HUES48 (cell line): ENCODE measurements around the gene PTGDS.

Experiments used
- H3K27ac ChIP-seq: one replicate; pipeline ENCODE4 v1.7.0; 2013; ENCODE audit warnings: low read depth, low read length, inconsistent platforms
- H3K27me3 ChIP-seq: 2 replicates; pipeline ENCODE4 v1.6.1; 2013; ENCODE audit warnings: mild to moderate bottlenecking, low read length; ENCODE audit not compliant: control insufficient read depth, insufficient read depth
- H3K36me3 ChIP-seq: 2 replicates; pipeline ENCODE4 v1.6.1; 2013; ENCODE audit warnings: low read length; ENCODE audit not compliant: control insufficient read depth, insufficient read depth
- H3K4me1 ChIP-seq: 2 replicates; pipeline ENCODE4 v1.6.1; 2013; ENCODE audit warnings: mild to moderate bottlenecking, low read length; ENCODE audit not compliant: control insufficient read depth, insufficient read depth
- H3K4me3 ChIP-seq: 2 replicates; pipeline ENCODE4 v1.5.1; 2013; ENCODE audit warnings: mild to moderate bottlenecking, low read depth, low read length
- H3K9ac ChIP-seq: 2 replicates; pipeline ENCODE4 v1.6.1; 2013; ENCODE audit warnings: mild to moderate bottlenecking, low read depth, low read length, moderate library complexity
- H3K9me3 ChIP-seq: 2 replicates; pipeline ENCODE4 v1.6.1; 2013; ENCODE audit warnings: low read length; ENCODE audit not compliant: control insufficient read depth, insufficient read depth

PTGDS gene

DNA sequence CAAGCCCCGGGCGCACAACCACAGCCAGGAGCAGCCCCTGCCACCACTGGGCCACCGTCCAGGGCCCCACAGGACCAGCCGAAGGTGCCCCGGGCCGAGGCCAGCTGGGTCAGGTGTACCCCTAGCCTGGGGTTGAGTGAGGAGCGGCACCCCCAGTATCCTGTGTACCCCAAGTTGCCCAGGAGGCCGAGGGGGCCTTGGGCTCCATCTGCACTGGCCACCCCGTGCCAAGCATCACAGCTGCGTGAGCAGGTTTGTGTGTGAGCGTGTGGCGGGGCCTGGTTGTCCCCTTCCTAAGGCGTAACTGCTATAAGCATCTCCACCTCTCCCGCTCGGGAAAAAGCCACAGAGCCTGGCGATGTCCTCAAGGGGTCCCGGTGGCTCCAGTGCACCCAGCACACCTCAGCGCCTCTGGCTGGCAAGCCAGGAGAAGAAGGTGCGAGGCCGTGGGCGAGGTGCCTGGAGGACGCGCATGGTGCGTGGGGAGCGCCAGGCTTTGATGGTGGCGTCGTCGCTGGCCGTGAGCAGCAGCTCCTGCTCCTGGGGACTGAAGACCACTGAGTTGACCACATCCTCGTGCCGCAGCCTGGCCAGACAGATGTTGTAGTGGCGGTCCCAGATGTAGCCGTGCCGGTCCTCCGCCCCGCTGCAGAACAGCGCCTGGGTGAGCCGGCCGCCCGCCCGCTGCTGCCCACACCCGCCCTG, 36.6 kb upstream of the PTGDS start:
- Histone ChIP-seq H3K36me3 (peaks cover 34% of the 10 kb centered on the region), H3K9ac (no peak overlapping the region), H3K27me3 (no peaks in the 10 kb centered on the region), H3K4me3 (no peak overlapping the region), H3K9me3 (no peaks in the 10 kb centered on the region), H3K27ac (no peak overlapping the region), H3K4me1 (no peaks in the 10 kb centered on the region)

DNA sequence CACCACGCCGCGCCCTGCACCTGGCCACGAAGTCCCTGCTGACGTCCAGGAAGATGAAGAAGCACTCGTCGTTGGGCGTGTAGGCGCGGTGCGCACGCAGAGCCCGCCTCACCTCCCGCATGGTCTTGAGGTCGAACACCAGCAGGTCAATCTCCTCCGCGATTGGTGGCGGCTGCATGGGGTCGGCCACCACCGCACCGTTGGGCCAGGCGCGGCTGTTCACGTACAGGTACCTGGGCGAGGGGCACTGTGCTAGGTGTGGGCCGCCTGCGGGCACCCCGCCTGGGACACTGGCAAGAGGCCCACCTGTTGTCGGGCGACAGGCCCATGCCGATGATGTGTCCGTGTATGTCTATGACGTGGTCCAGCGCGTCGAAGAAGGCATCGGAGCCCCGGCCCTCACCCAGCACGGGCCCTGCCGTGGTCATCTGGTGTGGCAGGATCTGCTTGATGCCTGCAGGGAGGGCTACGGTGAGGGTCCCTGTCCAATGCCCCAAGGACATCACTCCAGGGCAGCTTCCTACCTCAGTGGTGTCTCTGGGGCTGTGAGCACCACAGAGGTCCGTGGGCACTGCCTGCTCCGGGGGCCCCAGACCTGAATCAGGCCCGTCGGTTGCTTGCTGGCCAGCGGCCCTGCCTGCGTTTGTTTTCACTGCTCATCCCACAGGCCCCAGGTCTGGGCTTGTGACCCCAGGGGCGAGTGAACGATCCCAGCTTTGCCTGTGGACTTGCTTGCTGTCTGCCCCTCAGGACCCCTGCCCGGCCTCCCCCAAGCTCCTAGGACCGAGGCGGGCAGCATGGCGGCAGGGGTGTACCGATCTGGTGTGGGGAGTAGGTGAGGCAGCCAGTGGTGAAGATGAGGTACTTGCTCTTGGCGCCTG, 35.8 kb upstream of the PTGDS start:
- no peak overlapping the region for H3K4me3 ChIP-seq
- H3K9me3 ChIP-seq = no peaks in the 10 kb centered on the region
- H3K36me3 ChIP-seq = peaks cover 34% of the 10 kb centered on the region
- H3K9ac ChIP-seq = no peak overlapping the region
- H3K4me1 ChIP-seq = no peaks in the 10 kb centered on the region
- H3K27ac ChIP-seq = no peak overlapping the region
- no peaks in the 10 kb centered on the region for H3K27me3 ChIP-seq

DNA sequence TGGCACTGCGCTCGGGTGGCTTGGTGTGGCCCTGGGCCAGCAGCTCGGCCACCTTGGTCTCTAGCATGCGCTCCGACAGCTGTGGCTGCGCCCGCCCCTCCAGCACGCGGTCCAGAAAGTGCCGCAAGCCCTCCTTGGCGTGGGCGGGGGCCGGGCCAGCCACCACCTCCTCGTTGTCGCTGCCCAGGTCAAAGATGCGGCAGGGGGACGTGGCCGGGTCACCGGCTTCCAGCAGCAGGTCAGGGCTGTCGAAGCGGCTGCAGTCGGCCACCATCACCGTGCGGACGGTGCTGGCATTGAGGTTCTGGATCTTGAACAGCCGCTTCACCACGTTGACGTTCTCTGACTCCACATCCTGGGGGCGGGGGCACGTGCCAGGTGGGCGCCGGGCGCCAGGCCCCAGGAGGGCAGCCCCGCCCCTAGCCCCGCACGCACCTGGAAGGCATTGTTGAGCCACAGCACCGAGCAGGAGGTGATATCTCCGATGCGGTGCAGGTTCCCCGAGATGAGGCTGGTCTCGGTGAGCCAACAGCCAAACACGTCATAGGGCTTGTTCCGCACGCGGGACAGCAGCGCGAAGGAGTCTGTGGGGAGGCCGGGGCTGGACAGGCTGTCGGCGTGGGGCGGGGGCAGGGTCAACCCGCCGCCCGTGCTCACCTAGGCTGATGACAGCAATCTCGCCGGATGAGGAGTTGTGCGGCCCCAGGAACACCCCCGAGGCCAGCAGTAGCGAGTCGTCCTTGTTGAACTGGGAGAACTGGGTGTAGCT, 35.0 kb upstream of the PTGDS start:
- Histone ChIP-seq H3K4me3 (no peak overlapping the region), H3K27ac (no peak overlapping the region), H3K4me1 (no peaks in the 10 kb centered on the region), H3K27me3 (no peaks in the 10 kb centered on the region), H3K36me3 (peaks cover 34% of the 10 kb centered on the region), H3K9ac (no peak overlapping the region), H3K9me3 (no peaks in the 10 kb centered on the region)

DNA sequence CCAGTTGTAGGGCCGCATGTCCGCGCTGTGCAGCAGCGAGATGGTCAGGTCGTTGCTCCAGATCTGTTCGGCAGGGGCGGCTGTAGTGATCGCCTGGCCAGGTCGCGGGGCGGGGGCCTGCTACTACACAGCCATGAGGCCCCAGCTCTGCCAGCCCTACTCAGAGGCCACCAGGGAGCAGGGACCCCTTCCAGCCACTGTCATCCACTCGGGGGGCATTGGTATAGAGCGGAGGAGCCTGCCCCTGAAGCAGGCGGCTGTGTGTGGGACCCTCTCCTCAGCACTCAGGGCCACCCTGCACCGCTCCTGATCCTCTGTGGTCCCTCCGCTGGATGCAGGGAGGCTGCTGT, 34.4 kb upstream of the PTGDS start:
- peaks cover 34% of the 10 kb centered on the region for H3K36me3 ChIP-seq
- H3K9me3 ChIP-seq = no peaks in the 10 kb centered on the region
- peaks cover 5% of the 10 kb centered on the region; the same call in 1 of the 2 replicates for H3K4me1 ChIP-seq
- H3K27ac ChIP-seq = no peak overlapping the region
- H3K4me3 ChIP-seq = no peak overlapping the region
- H3K27me3 ChIP-seq = no peaks in the 10 kb centered on the region
- H3K9ac ChIP-seq = no peak overlapping the region

DNA sequence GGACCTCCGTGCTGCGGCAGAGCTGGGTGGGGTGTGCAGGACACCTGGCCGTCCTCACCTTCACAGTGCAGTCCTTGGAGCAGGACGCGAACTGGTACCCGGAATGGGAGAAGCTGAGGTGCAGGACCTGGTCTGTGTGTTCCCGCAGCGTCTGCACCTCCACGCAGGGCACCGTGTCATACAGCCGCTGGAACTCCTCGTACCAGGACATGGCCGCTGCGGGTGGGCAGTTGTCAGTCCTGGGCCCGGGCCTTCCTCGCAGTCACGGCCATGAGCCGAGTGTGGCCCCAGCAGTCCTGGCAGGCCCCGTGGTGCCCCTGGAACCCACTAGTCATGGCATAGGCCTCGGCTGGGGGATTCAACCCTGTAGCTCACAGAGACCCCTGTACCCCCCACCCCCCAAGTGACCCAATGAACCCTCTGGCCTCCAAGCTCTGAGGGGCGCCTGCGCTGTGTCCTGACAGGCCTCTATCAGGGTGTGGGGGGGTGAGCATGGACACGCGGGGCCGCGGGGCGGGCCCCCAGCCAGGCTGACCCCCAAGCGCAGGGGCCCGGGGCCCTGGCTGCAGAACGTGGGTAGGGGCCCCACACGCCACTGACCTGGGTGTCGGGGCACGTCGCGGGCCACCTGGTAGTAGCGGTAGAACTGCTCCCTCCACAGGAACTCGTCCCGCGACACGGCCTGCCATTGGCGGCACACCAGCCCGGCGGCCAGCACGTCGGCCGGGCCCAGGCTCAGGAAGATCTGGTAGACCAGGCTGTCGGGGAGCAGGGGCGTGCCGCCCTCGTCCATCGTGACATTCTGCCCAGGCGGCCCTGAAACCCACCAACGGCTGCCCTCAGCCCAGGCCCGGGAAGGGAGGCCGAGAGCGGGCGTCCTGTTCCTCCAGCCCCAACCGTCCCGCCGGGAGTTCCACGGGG, 33.8 kb upstream of the PTGDS start:
- H3K36me3 ChIP-seq = peaks cover 34% of the 10 kb centered on the region
- peak overlapping the region; percentile 88 for H3K4me3 ChIP-seq
- peaks cover 5% of the 10 kb centered on the region; the same call in 1 of the 2 replicates for H3K4me1 ChIP-seq
- H3K9ac ChIP-seq = peak overlapping the region; percentile 46
- H3K27me3 ChIP-seq = no peaks in the 10 kb centered on the region
- H3K27ac ChIP-seq = peak overlapping the region; percentile 80
- no peaks in the 10 kb centered on the region for H3K9me3 ChIP-seq

DNA sequence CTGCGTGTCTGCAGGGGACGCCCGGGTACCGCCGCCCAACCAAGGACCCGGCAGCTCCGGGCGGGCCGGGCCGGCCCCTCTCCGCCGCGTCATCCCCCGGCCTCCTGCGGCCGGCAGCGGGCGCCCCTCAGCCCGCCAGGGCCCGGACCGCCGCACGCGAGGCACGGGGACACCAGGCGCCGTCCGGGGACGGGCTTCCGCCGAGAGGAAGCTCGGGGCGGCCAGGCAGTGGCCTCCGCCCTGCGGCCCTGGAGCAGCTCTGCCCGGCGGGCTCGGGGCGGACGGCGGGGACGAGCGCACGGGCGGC, 33.1 kb upstream of the PTGDS start:
- peak overlapping the region; percentile 80 for H3K27ac ChIP-seq
- H3K4me1 ChIP-seq = peaks cover 5% of the 10 kb centered on the region; the same call in 1 of the 2 replicates
- H3K36me3 ChIP-seq = peaks cover 34% of the 10 kb centered on the region
- H3K4me3 ChIP-seq = peak overlapping the region; percentile 88
- H3K9ac ChIP-seq = peak overlapping the region; percentile 46
- no peaks in the 10 kb centered on the region for H3K9me3 ChIP-seq
- H3K27me3 ChIP-seq = no peaks in the 10 kb centered on the region

DNA sequence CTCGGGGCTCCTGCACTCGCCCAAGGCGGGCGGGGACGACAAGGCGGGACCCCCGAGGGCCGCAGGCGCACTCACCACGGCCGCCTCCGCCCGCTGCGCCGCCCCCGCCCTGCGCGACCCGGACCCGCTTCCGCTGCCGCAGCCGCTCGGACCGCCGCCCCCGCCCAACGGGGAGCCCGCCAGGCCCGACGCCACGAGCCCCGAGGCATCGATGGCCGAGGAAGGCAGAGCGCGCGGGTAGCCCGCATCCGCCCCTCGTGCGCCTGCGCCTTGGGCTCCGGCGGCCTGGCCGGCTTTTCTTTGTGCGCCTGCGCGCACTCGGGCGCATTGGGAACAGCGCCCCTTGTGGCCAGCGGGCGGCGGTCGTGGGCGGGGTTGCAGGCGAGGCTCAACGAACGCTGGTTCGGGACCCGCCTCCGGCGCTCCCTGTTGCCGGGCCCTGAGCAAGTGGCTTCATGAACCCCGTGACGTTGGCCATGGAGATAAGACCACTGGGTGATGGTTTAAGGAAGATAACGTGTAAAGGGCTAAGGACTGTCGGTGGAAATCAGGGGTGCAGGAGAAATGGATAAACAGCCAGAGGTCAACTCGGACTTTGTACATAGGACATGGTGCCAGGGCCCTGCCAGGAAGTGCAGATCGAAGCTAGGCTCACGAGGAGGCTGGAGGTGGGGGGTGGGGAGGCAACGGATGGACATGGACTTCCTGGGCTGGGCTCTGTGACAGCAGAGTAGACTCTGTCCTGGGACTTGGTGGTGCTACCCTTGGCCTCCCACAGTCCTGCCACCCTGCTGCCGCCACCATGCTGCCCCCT, 32.6 kb upstream of the PTGDS start, which contains the start of the genes C8G and FBXW5:
Gene C8G (plus strand): TSS at position 725 of the 814 bp plus-strand sequence. CDS start 78 bp downstream, at position 803.
Gene FBXW5 (minus strand): TSS at position 220 of the 814 bp plus-strand sequence. CDS start 655 bp downstream, outside the sequence.
- Histone ChIP-seq H3K9ac (peak within 1 kb of the TSS; percentile 46), H3K27me3 (no peaks in the 10 kb centered on the region), H3K36me3 (peaks cover 29% of the 10 kb centered on the region), H3K9me3 (no peaks in the 10 kb centered on the region), H3K4me1 (peaks cover 5% of the 10 kb centered on the region; the same call in 1 of the 2 replicates), H3K4me3 (peak within 1 kb of the TSS; percentile 88), H3K27ac (peak within 1 kb of the TSS; percentile 80)

DNA sequence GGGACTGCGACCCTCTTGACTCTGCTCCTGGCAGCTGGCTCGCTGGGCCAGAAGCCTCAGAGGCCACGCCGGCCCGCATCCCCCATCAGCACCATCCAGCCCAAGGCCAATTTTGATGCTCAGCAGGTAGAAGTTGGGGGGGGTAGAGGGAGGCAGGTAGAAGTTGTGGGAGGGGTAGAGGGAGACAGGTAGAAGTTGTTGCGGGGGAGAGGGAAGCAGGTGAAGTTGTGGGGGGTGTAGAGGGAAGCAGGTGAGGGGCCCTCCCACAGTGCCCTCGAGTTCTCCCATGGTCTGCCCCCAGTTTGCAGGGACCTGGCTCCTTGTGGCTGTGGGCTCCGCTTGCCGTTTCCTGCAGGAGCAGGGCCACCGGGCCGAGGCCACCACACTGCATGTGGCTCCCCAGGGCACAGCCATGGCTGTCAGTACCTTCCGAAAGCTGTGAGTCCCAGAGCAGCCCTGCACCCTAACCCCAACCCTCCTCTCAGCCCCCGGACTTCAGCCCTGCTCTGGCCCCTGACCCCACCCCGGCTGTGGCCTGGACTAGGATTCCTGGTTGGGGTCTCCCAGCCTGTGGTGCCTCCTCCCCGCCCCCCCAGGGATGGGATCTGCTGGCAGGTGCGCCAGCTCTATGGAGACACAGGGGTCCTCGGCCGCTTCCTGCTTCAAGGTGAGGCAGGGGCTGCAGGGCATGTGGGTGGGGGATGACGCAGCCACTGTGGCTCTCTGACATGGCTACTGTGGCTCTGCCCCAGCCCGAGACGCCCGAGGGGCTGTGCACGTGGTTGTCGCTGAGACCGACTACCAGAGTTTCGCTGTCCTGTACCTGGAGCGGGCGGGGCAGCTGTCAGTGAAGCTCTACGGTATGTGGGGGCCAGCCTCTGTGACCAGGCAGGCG, 31.7 kb upstream of the PTGDS start:
- Histone ChIP-seq H3K27ac (no peak overlapping the region), H3K27me3 (no peaks in the 10 kb centered on the region), H3K36me3 (peaks cover 21% of the 10 kb centered on the region), H3K9ac (no peak overlapping the region), H3K9me3 (no peaks in the 10 kb centered on the region), H3K4me3 (no peak overlapping the region), H3K4me1 (peaks cover 10% of the 10 kb centered on the region)
